Measurements from ENCODE around the gene FRMD4A. TPM values are rescaled to one million over a fixed set of nuclear protein-coding genes. Genes with fewer than 3 reads are reported as not detected.

Gene FRMD4A
- total and polyA plus RNA-seq, 10 of the 15 experiments (the other 5 are each of a cell fraction or from before 2014, with no cell fraction given): 17.8 to 75.2 (median 39.1) TPM

DNA sequence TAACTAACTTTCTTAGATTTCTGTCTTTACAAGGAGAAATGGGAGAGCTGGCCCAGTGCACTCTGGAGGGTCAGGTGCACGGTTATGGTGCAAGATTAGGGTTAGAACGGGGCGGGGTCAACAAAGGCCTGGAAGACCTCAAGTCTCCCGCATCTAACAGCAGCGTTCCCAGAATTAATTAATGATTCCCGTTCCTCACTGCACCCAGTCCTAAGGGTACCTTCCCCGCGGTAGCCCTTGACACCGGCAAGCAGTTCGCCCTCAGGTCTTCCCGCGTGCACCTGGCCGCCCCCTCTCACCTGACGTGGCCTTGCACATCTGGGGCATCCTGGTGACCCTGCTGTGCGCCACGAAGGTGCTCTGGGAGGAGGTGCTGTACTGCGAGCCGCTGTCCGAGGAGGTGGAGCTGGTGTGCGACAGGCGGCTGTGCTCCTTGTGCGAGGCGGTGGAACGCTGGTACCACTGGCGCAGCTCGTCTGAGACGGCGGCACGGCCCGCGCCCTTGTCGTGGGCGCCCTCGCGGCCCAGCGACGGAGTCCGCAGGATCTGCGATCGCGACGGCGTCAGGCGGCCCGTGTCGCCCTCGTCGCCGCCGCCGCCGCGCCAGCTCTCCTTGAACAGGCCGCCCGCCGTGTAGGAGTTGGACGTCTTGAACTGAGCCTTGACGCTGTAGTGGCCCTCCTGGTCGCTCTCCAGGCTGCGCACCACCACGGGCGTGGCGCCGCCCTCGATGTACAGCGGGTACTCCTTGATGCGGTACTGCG is 674.2 kb downstream of the FRMD4A start:
- RAD21 ChIA-PET (ENCODE audit: unreplicated experiment): interaction anchor here (1.7 kb wide), 1 partner anchor 79 kb away, joined by 4 read pairs; no protein-coding TSS in a partner anchor
- no peak overlapping the region for H3K9ac ChIP-seq (ENCODE audit: control insufficient read depth, insufficient read depth, low read length)

DNA sequence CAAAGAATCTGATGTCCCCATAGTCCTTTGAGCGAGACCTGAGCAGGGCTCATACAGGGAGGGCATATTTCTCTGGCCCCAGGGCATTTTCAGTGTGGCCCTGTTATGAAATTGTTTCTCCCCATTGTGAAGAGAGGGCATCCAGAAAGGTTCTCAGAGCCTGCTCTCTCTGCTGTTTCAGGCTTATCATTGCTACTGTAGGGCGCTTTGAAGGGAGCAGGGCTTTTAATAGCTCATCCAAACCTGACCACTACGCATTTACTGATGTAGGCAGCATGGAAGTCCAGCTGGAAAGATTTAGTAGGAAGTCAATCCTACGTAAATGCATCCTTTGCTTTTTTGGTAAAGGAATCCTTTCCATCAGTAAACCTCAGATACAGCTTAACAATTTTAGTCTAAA is 675.9 kb downstream of the FRMD4A start:
- Histone ChIP-seq H3K79me2 (ENCODE audit: control insufficient read depth, insufficient read depth, low read length) (no peaks in the 10 kb centered on the region), H4K20me1 (ENCODE audit: control insufficient read depth, insufficient read depth) (no peaks in the 10 kb centered on the region), H3K27me3 (replicated peaks in 1 of 2; ENCODE audit: control insufficient read depth in 2 of 2, insufficient read depth in 2 of 2, low read length in 1 of 2) (no peaks in the 10 kb centered on the region), H3K27ac (ENCODE audit: control insufficient read depth, insufficient read depth) (no peak overlapping the region), H3K9ac (ENCODE audit: control insufficient read depth, insufficient read depth, low read length) (no peak overlapping the region), H3K4me1 (ENCODE audit: control insufficient read depth, insufficient read depth, low read length) (no peaks in the 10 kb centered on the region), H2AFZ (ENCODE audit: control insufficient read depth, low read depth, low read length) (no peak overlapping the region), H3K9me3 (replicated peaks; ENCODE audit: control insufficient read depth, insufficient read depth, low read length) (no peaks in the 10 kb centered on the region), H3K36me3 (ENCODE audit: control insufficient read depth in 2 of 2, insufficient read depth in 2 of 2, low read length in 1 of 2) (peaks cover 23 to 39% of the 10 kb centered on the region in 2 experiments), H3K4me3 (no peak overlapping the region), H3K4me2 (ENCODE audit: control insufficient read depth, insufficient read depth) (no peak overlapping the region)
- TF ChIP-seq RCOR1 (conservative IDR thresholded peaks at IDR 0.05; ENCODE audit: low read depth, low read length) (no peak), BCL3 (IDR thresholded peaks at IDR 0.05; ENCODE audit: borderline replicate concordance, insufficient read depth, low read depth, low read length, poor library complexity, severe bottlenecking) (no peak), KLF5 (IDR thresholded peaks at IDR 0.05; ENCODE audit: partially characterized antibody) (no peak), SP1 (IDR thresholded peaks at IDR 0.05; ENCODE audit: low read depth, low read length) (no peak), RELA (IDR thresholded peaks at IDR 0.05; ENCODE audit: borderline replicate concordance, partially characterized antibody) (no peak)
- ChIA-PET RAD21 (ENCODE audit: unreplicated experiment) (interaction anchor here (1.7 kb wide), 1 partner anchor 80 kb away, joined by 4 read pairs; no protein-coding TSS in a partner anchor), SMC1A (ENCODE audit: uncharacterized antibody, unreplicated experiment) (interaction anchor here (0.9 to 2.0 kb wide), 3 partner anchors 22 to 132 kb away, joined by 3 to 4 read pairs (median 3); no protein-coding TSS in a partner anchor), POLR2A (no interaction called here), CTCF (interaction anchor here (0.6 to 1.3 kb wide), 3 partner anchors 40 to 111 kb away, joined by 3 read pairs; no protein-coding TSS in a partner anchor)
- FAIRE-seq (no peak), ATAC-seq (no peak), DNase-seq (ENCODE audit: low read depth, low spot score) (no peak)
- BruUV-seq (replicated peaks): TSS peak; percentile 10
- 60% methylated on average over 4 of the region's 4 CpGs for WGBS (ENCODE audit: insufficient coverage, insufficient replicate concordance, low lambda C conversion rate, missing lambda C conversion rate)
- intact Hi-C loops (cut with micrococcal nuclease; ENCODE audit: unreplicated experiment) (no loop called here), in situ Hi-C loops (cut with MboI) (no loop called here)

More for the DNA sequence above, 674.2 kb downstream of the FRMD4A start:
- Histone ChIP-seq H3K27me3 (replicated peaks in 1 of 2; ENCODE audit: control insufficient read depth in 2 of 2, insufficient read depth in 2 of 2, low read length in 1 of 2) (no peaks in the 10 kb centered on the region), H2AFZ (ENCODE audit: control insufficient read depth, low read depth, low read length) (no peak overlapping the region), H3K79me2 (ENCODE audit: control insufficient read depth, insufficient read depth, low read length) (no peaks in the 10 kb centered on the region), H3K9me3 (replicated peaks; ENCODE audit: control insufficient read depth, insufficient read depth, low read length) (no peaks in the 10 kb centered on the region), H3K4me2 (ENCODE audit: control insufficient read depth, insufficient read depth) (no peak overlapping the region), H3K4me3 (no peak overlapping the region), H3K36me3 (ENCODE audit: control insufficient read depth in 2 of 2, insufficient read depth in 2 of 2, low read length in 1 of 2) (peaks cover 24 to 30% of the 10 kb centered on the region in 2 experiments), H4K20me1 (ENCODE audit: control insufficient read depth, insufficient read depth) (no peaks in the 10 kb centered on the region), H3K27ac (ENCODE audit: control insufficient read depth, insufficient read depth) (no peak overlapping the region), H3K4me1 (ENCODE audit: control insufficient read depth, insufficient read depth, low read length) (peaks cover 8% of the 10 kb centered on the region)
- TF ChIP-seq MXI1 (IDR thresholded peaks at IDR 0.05; ENCODE audit: low read depth, low read length) (no peak), POLR2A (IDR thresholded peaks at IDR 0.05; ENCODE audit: low read depth, low read length) (peak; percentile 70), POLR2AphosphoS2 (IDR thresholded peaks at IDR 0.05; ENCODE audit: low read depth, low read length) (peak; percentile 47; the same call in 1 of the 2 replicates)
- intact Hi-C loops (cut with micrococcal nuclease; ENCODE audit: unreplicated experiment): no loop called here
- CTCF ChIA-PET: no interaction called here
- in situ Hi-C loops (cut with MboI): no loop called here
- 97% methylated on average over 59 of the region's 68 CpGs for WGBS (ENCODE audit: insufficient coverage, insufficient replicate concordance, low lambda C conversion rate, missing lambda C conversion rate)
- FAIRE-seq (no peak), DNase-seq (ENCODE audit: low read depth, low spot score) (no peak), ATAC-seq (no peak)
- SMC1A ChIA-PET (ENCODE audit: uncharacterized antibody, unreplicated experiment): no interaction called here
- BruUV-seq (replicated peaks): no TSS peak
- POLR2A ChIA-PET: no interaction called here

Measured in GM12878 (cell line).